ENCODE results near the gene ADH7. TPM values are rescaled to one million over a fixed set of nuclear protein-coding genes. Genes with fewer than 3 reads are reported as not detected.

ADH7 gene
- polyA plus RNA-seq, 3 donors, result not detected

DNA sequence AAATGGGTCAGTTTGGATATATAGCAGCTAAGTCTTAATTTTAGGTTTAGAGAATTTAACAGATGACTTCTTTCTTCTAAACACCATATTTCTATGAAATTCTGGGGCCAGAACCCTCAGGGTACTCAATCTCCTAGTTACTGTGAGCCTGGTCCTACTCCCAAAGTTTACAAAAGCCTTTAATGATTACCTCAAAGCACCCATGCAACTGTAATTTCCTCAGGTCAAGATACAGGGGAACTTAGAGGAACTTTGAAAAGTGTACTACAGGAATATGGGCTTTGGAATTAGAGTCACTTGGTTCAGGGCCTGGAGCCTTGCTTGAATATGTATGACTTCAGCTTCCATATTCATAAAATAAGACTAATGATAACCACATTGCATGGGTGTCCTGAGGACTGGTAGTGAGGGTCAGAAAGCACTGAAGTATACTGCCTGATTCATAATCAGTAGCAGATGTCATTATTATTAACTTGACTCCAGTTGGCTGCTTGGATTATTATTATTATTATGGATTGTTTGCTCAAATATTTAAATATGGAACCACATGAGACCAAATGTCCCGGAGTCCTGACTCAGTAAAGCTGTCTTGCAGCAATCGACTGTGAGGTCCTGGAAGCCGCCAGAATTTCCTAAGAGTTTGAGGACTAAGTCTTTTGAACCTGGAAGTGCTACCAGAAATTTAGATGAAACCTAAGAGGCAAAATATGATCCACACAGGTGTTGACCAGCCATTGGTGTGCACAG, 2.0 kb upstream of the ADH7 start:
- Histone ChIP-seq H3K27me3 (ENCODE audit: control insufficient read depth in 2 of 2, insufficient read depth in 2 of 2, low read length in 2 of 2) (no peaks in the 10 kb centered on the region), H4K20me1 (ENCODE audit: insufficient read depth, low read length) (no peaks in the 10 kb centered on the region), H3K27ac (ENCODE audit: low read depth in 1 of 2, low read length in 2 of 2) (no peak overlapping the region), H3K4me1 (ENCODE audit: control insufficient read depth in 1 of 2, insufficient read depth in 2 of 2, low read length in 2 of 2) (no peaks in the 10 kb centered on the region), H3K9me3 (replicated peaks in 1 of 2; ENCODE audit: control insufficient read depth in 1 of 2, insufficient read depth in 1 of 2, low read length in 2 of 2) (no peaks in the 10 kb centered on the region), H3K36me3 (replicated peaks in 1 of 2; ENCODE audit: control insufficient read depth in 1 of 2, insufficient read depth in 2 of 2, low read length in 2 of 2) (no peaks in the 10 kb centered on the region), H3K79me2 (ENCODE audit: insufficient read depth, low read length) (no peaks in the 10 kb centered on the region), H3K4me3 (replicated peaks in 1 of 3; ENCODE audit: low read depth in 2 of 3, low read length in 3 of 3) (no peak overlapping the region), H2AFZ (ENCODE audit: insufficient read depth, low read depth, low read length, poor library complexity, severe bottlenecking) (no peak overlapping the region), H3K4me2 (replicated peaks; ENCODE audit: extremely low read depth, low read length, poor library complexity, severe bottlenecking) (no peak overlapping the region), H3K9ac (ENCODE audit: insufficient read depth, low read length, poor library complexity, severe bottlenecking) (no peak overlapping the region)
- Mint-ChIP-seq H3K4me1 (no peaks in the 10 kb centered on the region), H3K27me3 (ENCODE audit: low read depth in 3 of 3) (no peaks in the 10 kb centered on the region), H3K27ac (no peak overlapping the region), H3K36me3 (no peaks in the 10 kb centered on the region), H3K9me3 (peaks cover 0 to 3% (median 0%) of the 10 kb centered on the region in 7 donors), H3K4me3 (no peak overlapping the region)
- TF ChIP-seq, protein P1, sequence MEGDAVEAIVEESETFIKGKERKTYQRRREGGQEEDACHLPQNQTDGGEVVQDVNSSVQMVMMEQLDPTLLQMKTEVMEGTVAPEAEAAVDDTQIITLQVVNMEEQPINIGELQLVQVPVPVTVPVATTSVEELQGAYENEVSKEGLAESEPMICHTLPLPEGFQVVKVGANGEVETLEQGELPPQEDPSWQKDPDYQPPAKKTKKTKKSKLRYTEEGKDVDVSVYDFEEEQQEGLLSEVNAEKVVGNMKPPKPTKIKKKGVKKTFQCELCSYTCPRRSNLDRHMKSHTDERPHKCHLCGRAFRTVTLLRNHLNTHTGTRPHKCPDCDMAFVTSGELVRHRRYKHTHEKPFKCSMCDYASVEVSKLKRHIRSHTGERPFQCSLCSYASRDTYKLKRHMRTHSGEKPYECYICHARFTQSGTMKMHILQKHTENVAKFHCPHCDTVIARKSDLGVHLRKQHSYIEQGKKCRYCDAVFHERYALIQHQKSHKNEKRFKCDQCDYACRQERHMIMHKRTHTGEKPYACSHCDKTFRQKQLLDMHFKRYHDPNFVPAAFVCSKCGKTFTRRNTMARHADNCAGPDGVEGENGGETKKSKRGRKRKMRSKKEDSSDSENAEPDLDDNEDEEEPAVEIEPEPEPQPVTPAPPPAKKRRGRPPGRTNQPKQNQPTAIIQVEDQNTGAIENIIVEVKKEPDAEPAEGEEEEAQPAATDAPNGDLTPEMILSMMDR (IDR thresholded peaks at IDR 0.05), result no peak
- WGBS (ENCODE audit: insufficient coverage), result 87% methylated on average over 3 of the region's 3 CpGs
- no peak for DNase-seq
- intact Hi-C loops (cut with micrococcal nuclease), result no loop called here

DNA sequence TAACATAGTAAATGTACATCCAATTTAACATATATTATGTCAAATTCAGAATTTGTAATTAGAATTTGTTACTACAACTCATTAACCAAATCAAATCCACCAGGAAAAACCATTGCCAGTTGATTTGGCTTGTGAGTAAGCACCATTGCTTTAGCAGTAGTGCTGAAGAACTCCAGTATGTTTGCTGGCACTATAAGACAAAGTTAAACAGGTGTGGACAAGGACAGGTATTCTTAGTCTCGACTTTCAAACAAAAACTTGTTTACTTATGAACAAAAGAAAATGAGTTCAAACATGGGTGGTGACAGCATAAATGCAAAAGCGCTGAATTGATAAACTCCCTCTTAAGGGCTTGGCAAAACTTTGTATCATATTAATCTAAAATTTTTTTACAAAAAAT, 1.3 kb upstream of the ADH7 start:
- Mint-ChIP-seq H3K27ac (no peak overlapping the region), H3K27me3 (ENCODE audit: low read depth in 3 of 3) (no peaks in the 10 kb centered on the region), H3K36me3 (no peaks in the 10 kb centered on the region), H3K4me1 (no peaks in the 10 kb centered on the region), H3K4me3 (no peak overlapping the region), H3K9me3 (peaks cover 0 to 3% (median 0%) of the 10 kb centered on the region in 7 donors)
- no peak for DNase-seq
- no peaks in the 10 kb centered on the region for H3K4me1 ChIP-seq (ENCODE audit: control insufficient read depth in 1 of 2, insufficient read depth in 2 of 2, low read length in 2 of 2)
- no peaks in the 10 kb centered on the region for H3K36me3 ChIP-seq (replicated peaks in 1 of 2; ENCODE audit: control insufficient read depth in 1 of 2, insufficient read depth in 2 of 2, low read length in 2 of 2)
- no peak overlapping the region for H3K9ac ChIP-seq (ENCODE audit: insufficient read depth, low read length, poor library complexity, severe bottlenecking)
- no peak overlapping the region for H3K4me2 ChIP-seq (replicated peaks; ENCODE audit: extremely low read depth, low read length, poor library complexity, severe bottlenecking)
- intact Hi-C loops (cut with micrococcal nuclease), result no loop called here
- H3K27me3 ChIP-seq (ENCODE audit: control insufficient read depth in 2 of 2, insufficient read depth in 2 of 2, low read length in 2 of 2), result no peaks in the 10 kb centered on the region
- TF ChIP-seq, protein P1 (IDR thresholded peaks at IDR 0.05), result no peak
- no peak overlapping the region for H3K27ac ChIP-seq (ENCODE audit: low read depth in 1 of 2, low read length in 2 of 2)
- WGBS (ENCODE audit: insufficient coverage), result no CpG with 5 or more reads among the region's 2 CpGs
- no peak overlapping the region for H2AFZ ChIP-seq (ENCODE audit: insufficient read depth, low read depth, low read length, poor library complexity, severe bottlenecking)
- H4K20me1 ChIP-seq (ENCODE audit: insufficient read depth, low read length), result no peaks in the 10 kb centered on the region
- H3K79me2 ChIP-seq (ENCODE audit: insufficient read depth, low read length), result no peaks in the 10 kb centered on the region
- no peaks in the 10 kb centered on the region for H3K9me3 ChIP-seq (replicated peaks in 1 of 2; ENCODE audit: control insufficient read depth in 1 of 2, insufficient read depth in 1 of 2, low read length in 2 of 2)
- H3K4me3 ChIP-seq (replicated peaks in 1 of 3; ENCODE audit: low read depth in 2 of 3, low read length in 3 of 3), result no peak overlapping the region
